Smooth muscle cell (in vitro differentiated cells): ENCODE data around the gene NRG3. TPM values are rescaled to one million over a fixed set of nuclear protein-coding genes. Genes with fewer than 3 reads are reported as not detected.

Experiments used
- DNase-seq: peaks from one replicate; lab custom pipeline; 2025; ENCODE audit not compliant: unreplicated experiment; lab: John Stamatoyannopoulos, UW
- H2AFZ ChIP-seq: fragments of 200-600 bp; sonication (generic); 2 replicates; pipeline ENCODE4 v1.6.0; 2016; ENCODE audit warnings: antibody characterized with exemption, low read depth, mild to moderate bottlenecking
- H3F3A ChIP-seq: fragments of 200-600 bp; sonication (generic); 2 replicates; pipeline ENCODE4 v1.6.0; 2017; ENCODE audit warnings: antibody characterized with exemption, low read depth
- H3K27ac ChIP-seq: fragments of 200-600 bp; sonication (generic); 2 replicates; pipeline ENCODE4 v1.5.1; 2016; ENCODE audit warnings: low read depth, mild to moderate bottlenecking
- H3K27me3 ChIP-seq: fragments of 200-600 bp; sonication (generic); 2 replicates; pipeline ENCODE4 v1.6.1; 2016; ENCODE audit warnings: low read depth, mild to moderate bottlenecking
- H3K36me3 ChIP-seq: fragments of 200-600 bp; sonication (generic); 2 replicates; pipeline ENCODE4 v1.5.1; 2016; ENCODE audit warnings: low read depth
- H3K4me1 ChIP-seq: fragments of 200-600 bp; sonication (generic); 2 replicates; pipeline ENCODE4 v1.5.1; 2016; ENCODE audit warnings: low read depth
- H3K4me2 ChIP-seq: fragments of 200-600 bp; sonication (generic); 2 replicates; pipeline ENCODE4 v1.6.0; 2016; ENCODE audit warnings: mild to moderate bottlenecking
- H3K4me3 ChIP-seq: fragments of 200-600 bp; sonication (generic); 2 replicates; pipeline ENCODE4 v1.5.1; 2016; ENCODE audit warnings: mild to moderate bottlenecking
- H3K79me2 ChIP-seq: fragments of 200-600 bp; sonication (generic); 2 replicates; pipeline ENCODE4 v1.6.0; 2016; ENCODE audit warnings: low read depth, mild to moderate bottlenecking
- H3K9ac ChIP-seq: fragments of 200-600 bp; sonication (generic); 2 replicates; pipeline ENCODE4 v1.6.0; 2016; ENCODE audit warnings: low read depth
- H3K9me3 ChIP-seq: fragments of 200-600 bp; sonication (generic); replicated peaks from 2 replicates; pipeline ENCODE4 v1.5.1; 2016; ENCODE audit warnings: low read depth
- H4K20me1 ChIP-seq: fragments of 200-600 bp; sonication (generic); 2 replicates; pipeline ENCODE4 v1.6.0; 2016; ENCODE audit warnings: low read depth
- WGBS: methylation state at CpG from one replicate; pipeline ENCODE4 v1.1.7; 2016; ENCODE audit warnings: low lambda C conversion rate; 5-methylcytosine and 5-hydroxymethylcytosine counted together
- polyA plus RNA-seq: library from polyadenylated mRNA; unstranded; fragments of >200 nt; fragmentation: Nextera tagmentation; extraction: Ambion mirVana; gene quantifications from 2 replicates; pipeline ENCODE4 v1.2.1, GENCODE V29; 2016
- total RNA-seq: library from RNA; depleted of rRNA; stranded (reverse); fragments of >200 nt; gene quantifications from 2 replicates; pipeline ENCODE4 v1.2.3, GENCODE V29; 2014
- TF ChIP-seq, protein P1 (sequence below): fragments of 200-600 bp; sonication (generic); IDR thresholded peaks from 2 replicates; pipeline ENCODE4 v1.5.1; 2017; ENCODE audit warnings: borderline replicate concordance, mild to moderate bottlenecking, antibody characterized with exemption; ENCODE audit not compliant: insufficient read depth, poor library complexity, severe bottlenecking

NRG3 gene
- total and polyA plus RNA-seq, 2 experiments from 2014 or later = 4.0 to 4.8 TPM

DNA sequence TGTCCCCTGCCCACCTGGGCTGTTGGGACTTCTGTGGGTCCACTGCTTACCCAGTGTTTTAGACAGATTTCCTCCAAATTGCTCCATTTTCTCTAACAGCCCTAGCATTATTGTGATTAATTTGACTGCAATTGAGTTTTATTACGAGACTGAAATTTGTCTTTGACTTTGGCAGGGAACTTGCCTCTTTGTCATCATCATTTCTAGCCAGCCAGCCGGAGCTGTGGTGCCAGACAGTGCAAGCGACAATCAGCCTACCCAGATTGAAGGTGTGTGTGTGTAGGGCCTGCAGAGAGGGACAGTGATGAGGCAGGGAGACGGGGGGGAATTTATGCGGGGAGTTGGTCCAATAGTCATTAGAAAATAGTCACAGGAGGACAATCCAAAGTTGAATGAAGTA, 743.0 kb downstream of the NRG3 start:
- WGBS = 92% methylated on average over 5 of the region's 5 CpGs
- H3K4me3 ChIP-seq = no peak overlapping the region
- H3K4me1 ChIP-seq = no peaks in the 10 kb centered on the region
- TF ChIP-seq, protein P1, sequence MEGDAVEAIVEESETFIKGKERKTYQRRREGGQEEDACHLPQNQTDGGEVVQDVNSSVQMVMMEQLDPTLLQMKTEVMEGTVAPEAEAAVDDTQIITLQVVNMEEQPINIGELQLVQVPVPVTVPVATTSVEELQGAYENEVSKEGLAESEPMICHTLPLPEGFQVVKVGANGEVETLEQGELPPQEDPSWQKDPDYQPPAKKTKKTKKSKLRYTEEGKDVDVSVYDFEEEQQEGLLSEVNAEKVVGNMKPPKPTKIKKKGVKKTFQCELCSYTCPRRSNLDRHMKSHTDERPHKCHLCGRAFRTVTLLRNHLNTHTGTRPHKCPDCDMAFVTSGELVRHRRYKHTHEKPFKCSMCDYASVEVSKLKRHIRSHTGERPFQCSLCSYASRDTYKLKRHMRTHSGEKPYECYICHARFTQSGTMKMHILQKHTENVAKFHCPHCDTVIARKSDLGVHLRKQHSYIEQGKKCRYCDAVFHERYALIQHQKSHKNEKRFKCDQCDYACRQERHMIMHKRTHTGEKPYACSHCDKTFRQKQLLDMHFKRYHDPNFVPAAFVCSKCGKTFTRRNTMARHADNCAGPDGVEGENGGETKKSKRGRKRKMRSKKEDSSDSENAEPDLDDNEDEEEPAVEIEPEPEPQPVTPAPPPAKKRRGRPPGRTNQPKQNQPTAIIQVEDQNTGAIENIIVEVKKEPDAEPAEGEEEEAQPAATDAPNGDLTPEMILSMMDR = no peak
- no peak for DNase-seq
- H3F3A ChIP-seq = no peaks in the 10 kb centered on the region
- no peak overlapping the region for H3K9ac ChIP-seq
- H3K27ac ChIP-seq = no peak overlapping the region
- H3K36me3 ChIP-seq = no peaks in the 10 kb centered on the region
- no peaks in the 10 kb centered on the region for H3K79me2 ChIP-seq
- no peak overlapping the region for H3K4me2 ChIP-seq
- H3K27me3 ChIP-seq = no peaks in the 10 kb centered on the region
- H3K9me3 ChIP-seq = no peaks in the 10 kb centered on the region
- H4K20me1 ChIP-seq = no peaks in the 10 kb centered on the region
- no peak overlapping the region for H2AFZ ChIP-seq

DNA sequence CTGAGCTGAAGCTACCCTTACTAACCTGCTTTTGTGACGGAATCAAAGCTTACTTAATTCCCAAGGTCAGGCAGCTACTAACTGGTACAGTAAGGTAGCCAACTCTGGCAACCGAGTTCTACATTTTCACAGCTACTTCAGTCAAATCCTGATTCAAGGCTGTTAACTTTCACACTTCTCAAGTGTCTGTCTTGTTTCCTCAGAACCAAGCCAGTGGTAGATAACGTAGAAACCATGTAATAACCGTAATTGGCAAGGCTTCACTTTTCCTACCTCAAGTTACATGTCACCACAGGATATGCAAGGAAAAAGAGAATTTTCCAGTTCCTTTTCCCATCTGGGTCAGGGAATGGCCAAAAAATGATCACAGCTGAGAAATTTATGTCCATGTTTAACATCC, 746.7 kb downstream of the NRG3 start:
- H3K36me3 ChIP-seq = no peaks in the 10 kb centered on the region
- TF ChIP-seq, protein P1 = no peak
- WGBS = 86% methylated on average over 4 of the region's 4 CpGs
- H3K9me3 ChIP-seq = no peaks in the 10 kb centered on the region
- no peak overlapping the region for H3K4me2 ChIP-seq
- no peaks in the 10 kb centered on the region for H3F3A ChIP-seq
- no peak overlapping the region for H2AFZ ChIP-seq
- H3K79me2 ChIP-seq = no peaks in the 10 kb centered on the region
- no peak for DNase-seq
- H3K27me3 ChIP-seq = no peaks in the 10 kb centered on the region
- no peaks in the 10 kb centered on the region for H3K4me1 ChIP-seq
- no peak overlapping the region for H3K9ac ChIP-seq
- H3K27ac ChIP-seq = no peak overlapping the region
- no peaks in the 10 kb centered on the region for H4K20me1 ChIP-seq
- H3K4me3 ChIP-seq = no peak overlapping the region

DNA sequence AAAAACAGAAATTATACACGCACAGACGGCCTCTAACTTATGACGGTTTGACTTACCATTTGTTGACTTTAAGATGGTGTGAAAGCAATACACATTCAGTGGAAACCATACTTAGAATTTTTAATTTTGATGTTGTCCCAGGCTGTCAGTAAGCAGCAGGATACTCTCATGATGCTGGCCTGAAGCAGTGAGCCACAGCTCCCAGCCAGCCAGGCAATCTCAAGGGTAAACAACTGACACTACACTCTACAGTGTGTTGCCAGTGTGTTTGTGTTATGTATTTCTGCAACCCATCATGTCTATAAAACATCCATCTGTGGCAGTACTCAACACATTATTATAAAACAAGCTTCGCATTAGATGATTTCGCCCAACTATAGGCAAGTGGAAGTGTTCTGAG, 747.5 kb downstream of the NRG3 start:
- no peaks in the 10 kb centered on the region for H3K9me3 ChIP-seq
- TF ChIP-seq, protein P1 = no peak
- H2AFZ ChIP-seq = no peak overlapping the region
- no peak overlapping the region for H3K9ac ChIP-seq
- H3K36me3 ChIP-seq = no peaks in the 10 kb centered on the region
- H3K27ac ChIP-seq = no peak overlapping the region
- no peaks in the 10 kb centered on the region for H3K4me1 ChIP-seq
- H3K79me2 ChIP-seq = no peaks in the 10 kb centered on the region
- no peak overlapping the region for H3K4me2 ChIP-seq
- no peaks in the 10 kb centered on the region for H3K27me3 ChIP-seq
- WGBS = 87% methylated on average over 5 of the region's 5 CpGs
- no peak overlapping the region for H3K4me3 ChIP-seq
- DNase-seq = no peak
- no peaks in the 10 kb centered on the region for H3F3A ChIP-seq
- no peaks in the 10 kb centered on the region for H4K20me1 ChIP-seq

DNA sequence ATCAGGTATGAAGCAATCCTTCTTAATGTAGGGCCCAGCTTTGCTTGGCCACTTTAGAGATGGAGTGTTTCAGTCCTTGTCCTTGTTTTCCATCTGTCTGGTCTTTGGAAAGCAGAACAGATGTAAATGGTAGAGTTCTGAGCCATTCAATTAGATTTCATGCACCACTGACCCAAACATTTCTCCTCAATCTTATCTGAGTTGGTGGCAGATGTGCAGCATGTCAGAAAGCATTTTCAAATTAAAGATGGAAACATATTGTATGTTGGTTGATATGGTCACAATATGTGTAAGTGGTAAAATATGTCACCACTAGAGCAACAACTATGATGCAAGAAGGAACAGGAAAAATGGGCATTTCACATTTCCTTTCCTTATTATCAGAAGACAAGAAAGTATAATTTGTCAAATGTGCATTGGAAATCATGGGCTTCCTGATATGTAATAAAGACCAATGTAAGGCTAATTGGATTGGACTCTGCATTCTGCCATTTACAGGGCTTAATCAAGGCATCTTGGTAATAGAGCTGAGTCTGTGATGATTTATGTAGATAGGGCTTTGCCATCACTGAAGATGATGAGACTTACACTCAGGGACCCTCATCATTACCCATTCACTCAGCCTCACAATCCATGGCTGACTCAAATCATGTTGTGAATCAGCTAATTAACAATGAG, 750.7 kb downstream of the NRG3 start:
- H3K27ac ChIP-seq = no peak overlapping the region
- no peak overlapping the region for H2AFZ ChIP-seq
- no peaks in the 10 kb centered on the region for H3K9me3 ChIP-seq
- no peak overlapping the region for H3K9ac ChIP-seq
- no peak overlapping the region for H3K4me2 ChIP-seq
- no peak for DNase-seq
- TF ChIP-seq, protein P1 = no peak
- H3K4me1 ChIP-seq = peaks cover 7% of the 10 kb centered on the region
- H3K4me3 ChIP-seq = no peak overlapping the region
- H3F3A ChIP-seq = peaks cover 13% of the 10 kb centered on the region
- no peaks in the 10 kb centered on the region for H3K79me2 ChIP-seq
- no peaks in the 10 kb centered on the region for H3K27me3 ChIP-seq
- no peaks in the 10 kb centered on the region for H3K36me3 ChIP-seq
- no peaks in the 10 kb centered on the region for H4K20me1 ChIP-seq
